B cell (primary cell): ENCODE data around the gene CRIM1. TPM values are rescaled to one million over a fixed set of nuclear protein-coding genes. Genes with fewer than 3 reads are reported as not detected.

Experiments used
- ATAC-seq: fragments of 200-7000 bp; cut with Tn5 transposase; one replicate; pipeline ENCODE4 v1.10.0; 2021; ENCODE audit warnings: low read depth, mild to moderate bottlenecking, moderate number of reproducible peaks, moderate library complexity
- CTCF ChIA-PET: fragments of 350-600 bp; sonication (Branson Sonifier 250); formaldehyde crosslinking; loops from one replicate; lab custom pipeline; 2021; ENCODE audit warnings: antibody characterized with exemption, inconsistent platforms; lab: Charles Lee
- POLR2A ChIA-PET: fragments of 350-600 bp; sonication (Branson Sonifier 250); formaldehyde crosslinking; loops from one replicate; lab custom pipeline; 2021; ENCODE audit warnings: antibody characterized with exemption; lab: Charles Lee
- DNase-seq: peaks from one replicate; pipeline ENCODE4 v3.0.0; 2013
- H2AFZ ChIP-seq: 2 replicates; pipeline ENCODE4 v1.6.1; 2012; ENCODE audit warnings: mild to moderate bottlenecking, low read depth, low read length; ENCODE audit not compliant: insufficient read depth, poor library complexity, severe bottlenecking
- H3K27ac ChIP-seq, 2 donors: 1 replicate in 1 of 2; 2 replicates in 1 of 2; pipeline ENCODE4 v1.5.1; 2012 to 2013; ENCODE audit warnings: low read length in 2 of 2, mild to moderate bottlenecking in 2 of 2, moderate library complexity in 1 of 2
- H3K27me3 ChIP-seq, 4 experiments: fragments of 200-600 bp in 1 of 4; sonication (generic) in 1 of 4; replicated peaks in 1 of 4; 1 replicate in 2 of 4; 2 replicates in 2 of 4; pipeline versions ENCODE4 v1.6.1 to v1.7.0; 2013 to 2016; ENCODE audit warnings: low read length in 3 of 4, mild to moderate bottlenecking in 2 of 4, mixed read lengths in 1 of 4, moderate library complexity in 1 of 4; ENCODE audit not compliant: insufficient read depth in 4 of 4, control insufficient read depth in 3 of 4; ENCODE audit errors: control extremely low read depth in 1 of 4
- H3K36me3 ChIP-seq, 2 experiments: replicated peaks in 1 of 2; 1 replicate in 1 of 2; 2 replicates in 1 of 2; pipeline versions ENCODE4 v1.6.1 to v1.7.1; 2013; ENCODE audit warnings: low read length in 1 of 2; ENCODE audit not compliant: insufficient read depth in 2 of 2, control insufficient read depth in 1 of 2; ENCODE audit errors: control extremely low read depth in 1 of 2, extremely low read depth in 1 of 2
- H3K4me1 ChIP-seq, 2 donors: fragments of 200-600 bp in 1 of 2; sonication (generic) in 1 of 2; 1 replicate in 1 of 2; 2 replicates in 1 of 2; pipeline versions ENCODE4 v1.5.1 to v1.6.1; 2013 to 2017; ENCODE audit warnings: low read length in 2 of 2; ENCODE audit not compliant: control insufficient read depth in 2 of 2, insufficient read depth in 2 of 2
- H3K4me2 ChIP-seq: replicated peaks from 2 replicates; pipeline ENCODE3; 2012; ENCODE audit warnings: mild to moderate bottlenecking, low read depth, low read length; ENCODE audit not compliant: poor library complexity, severe bottlenecking
- H3K4me3 ChIP-seq, 5 experiments: fragments of 200-600 bp in 1 of 5; sonication (generic) in 1 of 5; 1 replicate in 3 of 5; 2 replicates in 2 of 5; pipeline versions ENCODE4 v1.5.1 to v1.7.0; 2011 to 2016; ENCODE audit warnings: low read length in 4 of 5, mild to moderate bottlenecking in 4 of 5, low read depth in 2 of 5, control low read depth in 1 of 5, moderate library complexity in 1 of 5; ENCODE audit not compliant: insufficient read depth in 1 of 5; ENCODE audit errors: control extremely low read depth in 1 of 5, extremely low read depth in 1 of 5
- H3K79me2 ChIP-seq: fragments of 200-600 bp; sonication (generic); one replicate; pipeline ENCODE4 v1.6.0; 2016; ENCODE audit warnings: low read length; ENCODE audit not compliant: control insufficient read depth, insufficient read depth
- H3K9ac ChIP-seq: fragments of 200-600 bp; sonication (generic); 2 replicates; pipeline ENCODE4 v1.6.1; 2017; ENCODE audit warnings: mild to moderate bottlenecking, low read length, moderate library complexity
- H3K9me3 ChIP-seq, 3 donors: one replicate each; pipeline versions ENCODE4 v1.6.1 to v1.7.1; 2013; ENCODE audit warnings: low read length in 2 of 3; ENCODE audit not compliant: control insufficient read depth in 2 of 3, insufficient read depth in 1 of 3; ENCODE audit errors: control extremely low read depth in 1 of 3
- H4K20me1 ChIP-seq: 2 replicates; pipeline ENCODE4 v1.6.0; 2012; ENCODE audit warnings: mild to moderate bottlenecking, low read length; ENCODE audit not compliant: insufficient read depth, control insufficient read depth, poor library complexity, severe bottlenecking
- H3K27ac Mint-ChIP-seq: one replicate; pipeline ENCODE4 v1.8.0; 2021; ENCODE audit warnings: mixed read lengths
- H3K27me3 Mint-ChIP-seq: one replicate; pipeline ENCODE4 v1.8.0; 2021; ENCODE audit warnings: mixed read lengths
- H3K4me1 Mint-ChIP-seq: one replicate; pipeline ENCODE4 v1.8.0; 2021; ENCODE audit warnings: mixed read lengths
- H3K4me3 Mint-ChIP-seq: one replicate; pipeline ENCODE4 v1.8.0; 2021; ENCODE audit warnings: mixed read lengths
- H3K9me3 Mint-ChIP-seq: one replicate; pipeline ENCODE4 v1.8.0; 2022; ENCODE audit warnings: mixed read lengths; ENCODE audit not compliant: insufficient read depth
- CTCF ChIP-seq: fragments of 200-600 bp; IDR thresholded peaks from one replicate; pipeline ENCODE4 v1.8.0; 2022; ENCODE audit warnings: antibody characterized with exemption, mild to moderate bottlenecking
- EZH2 ChIP-seq: IDR thresholded peaks from 2 replicates; pipeline ENCODE4 v1.6.1; 2012; ENCODE audit warnings: borderline replicate concordance, low read depth, mild to moderate bottlenecking, moderate library complexity, low read length; ENCODE audit not compliant: insufficient read depth, poor library complexity, severe bottlenecking
- WGBS: methylation state at CpG from one replicate; pipeline ENCODE4 v1.1.5; 2013; ENCODE audit warnings: missing lambda C conversion rate; ENCODE audit not compliant: insufficient coverage; 5-methylcytosine and 5-hydroxymethylcytosine counted together
- intact Hi-C: fragments of 100-400 bp; cut with micrococcal nuclease; formaldehyde crosslinking; loops from one replicate; pipeline ENCODE4 v1.10.0; 2022
- polyA plus RNA-seq: library from polyadenylated mRNA; depleted of rRNA; stranded (reverse); fragments of >200 nt; gene quantifications from 2 replicates; pipeline ENCODE4 v1.2.3, GENCODE V29; 2012
- total RNA-seq, 2 donors: library from RNA; stranded (reverse); fragments of 120-200 nt in 1 of 2; gene quantifications; 1 replicate in 1 of 2; 2 replicates in 1 of 2; pipeline versions ENCODE4 v1.2.3 to v1.2.4, GENCODE V29; 2013 to 2022

The CRIM1 gene
- total and polyA plus RNA-seq, 2 donors (not counting 1 experiment from before 2014, with no cell fraction given) = 1.3 to 5.0 TPM

GRCh38 chr2:36439084-36439483, 83.5 kb downstream of the CRIM1 start:
- H3K9me3 Mint-ChIP-seq = no peaks in the 10 kb centered on the region
- TF ChIP-seq EZH2 = no peak
- TF ChIP-seq CTCF = no peak
- no peak overlapping the region for H3K4me3 Mint-ChIP-seq
- Histone ChIP-seq H2AFZ (no peak overlapping the region), H3K9ac (no peak overlapping the region), H3K4me2 (no peak overlapping the region), H3K36me3 (no peaks in the 10 kb centered on the region), H3K79me2 (no peaks in the 10 kb centered on the region), H4K20me1 (no peaks in the 10 kb centered on the region), H3K27me3 (no peaks in the 10 kb centered on the region), H3K9me3 (no peaks in the 10 kb centered on the region), H3K4me1 (peaks cover 12 to 16% of the 10 kb centered on the region in 2 donors), H3K4me3 (no peak overlapping the region), H3K27ac (no peak overlapping the region)
- H3K27me3 Mint-ChIP-seq = peaks cover 18% of the 10 kb centered on the region
- CTCF ChIA-PET = no interaction called here
- intact Hi-C loops = no loop called here
- POLR2A ChIA-PET = no interaction called here
- peaks cover 13% of the 10 kb centered on the region for H3K4me1 Mint-ChIP-seq
- WGBS = 100% methylated on average over 3 of the region's 4 CpGs
- DNase-seq (no peak), ATAC-seq (no peak)
- H3K27ac Mint-ChIP-seq = no peak overlapping the region

GRCh38 chr2:36441065-36441625, 85.6 kb downstream of the CRIM1 start:
- Histone ChIP-seq H3K4me1 (peaks cover 12 to 16% of the 10 kb centered on the region in 2 donors), H3K4me3 (no peak overlapping the region), H3K79me2 (no peaks in the 10 kb centered on the region), H2AFZ (no peak overlapping the region), H4K20me1 (no peaks in the 10 kb centered on the region), H3K27ac (no peak overlapping the region), H3K9ac (peak overlapping the region; percentile 19), H3K4me2 (peak overlapping the region; percentile 51), H3K27me3 (no peaks in the 10 kb centered on the region), H3K9me3 (no peaks in the 10 kb centered on the region), H3K36me3 (no peaks in the 10 kb centered on the region)
- Mint-ChIP-seq H3K27ac (no peak overlapping the region), H3K4me3 (peak overlapping the region; percentile 72), H3K27me3 (peaks cover 28% of the 10 kb centered on the region), H3K9me3 (no peaks in the 10 kb centered on the region), H3K4me1 (peaks cover 13% of the 10 kb centered on the region)
- no peak for ATAC-seq
- CTCF ChIA-PET = no interaction called here
- intact Hi-C loops = no loop called here
- WGBS = 89% methylated on average over 12 of the region's 13 CpGs
- no peak for DNase-seq
- POLR2A ChIA-PET = no interaction called here
- TF ChIP-seq EZH2 (no peak), CTCF (no peak)
